HFF-Myc (cell line): Measurements from ENCODE around the gene PHGDH.
A peak's percentile ranks its signal among the peaks of the same experiment; 100 is the strongest.

Source experiments
- DNase-seq: peaks from one replicate; pipeline ENCODE4 v3.0.0-alpha.2; 2011; ENCODE audit warnings: low read depth; ENCODE audit errors: extremely low read depth
- H3K4me3 ChIP-seq: replicated peaks from 2 replicates; pipeline ENCODE4 v1.5.1; 2011; ENCODE audit warnings: low read depth, mild to moderate bottlenecking, control low read depth, low read length
- CTCF ChIP-seq: IDR thresholded peaks from 2 replicates; pipeline ENCODE4 v1.5.1; 2012; ENCODE audit warnings: mild to moderate bottlenecking, low read depth, low read length, control low read depth; ENCODE audit errors: missing control alignments

Gene PHGDH

GRCh38 chr1:119674111-119674526 is 37.6 kb upstream of the PHGDH start:
- no peak for DNase-seq
- no peak for TF ChIP-seq CTCF
- H3K4me3 ChIP-seq = no peak overlapping the region

- no peak for DNase-seq
- TF ChIP-seq CTCF = no peak
- no peak overlapping the region for H3K4me3 ChIP-seq
These were observed 36.9 kb upstream of the PHGDH start for GRCh38 chr1:119674835-119675289.

GRCh38 chr1:119675349-119676345 is 36.1 kb upstream of the PHGDH start:
- peak; percentile 85 for DNase-seq
- H3K4me3 ChIP-seq = peak overlapping the region; percentile 29
- peak; percentile 83 for TF ChIP-seq CTCF

- TF ChIP-seq CTCF = peak; percentile 13
- no peak for DNase-seq
- H3K4me3 ChIP-seq = no peak overlapping the region
These were observed 35.0 kb upstream of the PHGDH start for GRCh38 chr1:119676571-119677206.

GRCh38 chr1:119679223-119679622 is 32.5 kb upstream of the PHGDH start:
- TF ChIP-seq CTCF = no peak
- DNase-seq = no peak
- H3K4me3 ChIP-seq = no peak overlapping the region

GRCh38 chr1:119680193-119680592 is 31.5 kb upstream of the PHGDH start:
- no peak overlapping the region for H3K4me3 ChIP-seq
- no peak for DNase-seq
- TF ChIP-seq CTCF = no peak
